Urothelium cell line (cell line): ENCODE data around the gene FAM184B.

Experiments
- DNase-seq: peaks from one replicate; pipeline ENCODE4 v3.0.0; 2011; ENCODE audit warnings: low spot score, mixed read lengths
- FAIRE-seq: peaks from 2 replicates; lab custom pipeline; 2011; peaks lifted over from hg19 to GRCh38; lab: Jason Lieb, UNC

The FAM184B gene

DNA sequence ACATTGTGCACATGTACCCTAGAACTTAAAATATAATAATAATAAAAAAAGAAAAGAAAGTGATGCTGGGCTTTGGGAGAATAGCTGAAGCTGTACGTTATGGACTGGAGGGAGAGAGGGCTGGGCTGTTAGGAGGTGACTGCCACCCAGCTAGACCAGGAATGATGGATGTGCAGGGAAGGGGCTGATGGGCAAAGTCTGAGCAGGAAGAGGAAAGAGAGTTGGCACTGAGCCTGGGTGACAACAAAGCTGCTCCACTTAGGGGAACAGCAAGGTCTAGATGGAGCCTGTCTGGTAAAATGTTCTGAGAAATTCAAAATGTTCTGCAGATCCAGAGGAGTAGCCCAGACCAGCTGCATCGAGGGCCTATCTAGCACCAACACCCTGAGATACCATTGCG is 134.7 kb downstream of the FAM184B start:
- FAIRE-seq, result no peak
- no peak for DNase-seq

DNA sequence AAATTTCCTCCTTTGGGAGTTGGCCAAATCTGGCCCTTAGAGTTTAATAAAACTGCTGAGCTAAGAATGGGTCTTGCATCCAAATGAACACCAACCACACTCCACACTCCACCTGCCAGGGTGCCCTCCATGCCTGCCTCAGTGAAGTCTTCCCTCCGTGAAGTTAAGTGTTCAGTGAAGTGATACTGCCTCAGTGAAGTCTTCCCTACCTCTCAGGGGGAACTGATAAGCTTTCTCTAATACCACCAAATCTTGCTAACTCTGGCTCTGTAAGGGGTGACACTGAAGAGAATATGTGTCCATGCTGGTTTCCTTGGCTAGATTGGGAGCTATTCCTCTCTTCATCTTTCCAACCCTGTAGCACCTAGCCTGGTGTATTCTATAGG is 139.0 kb downstream of the FAM184B start:
- DNase-seq, result no peak
- FAIRE-seq, result no peak

DNA sequence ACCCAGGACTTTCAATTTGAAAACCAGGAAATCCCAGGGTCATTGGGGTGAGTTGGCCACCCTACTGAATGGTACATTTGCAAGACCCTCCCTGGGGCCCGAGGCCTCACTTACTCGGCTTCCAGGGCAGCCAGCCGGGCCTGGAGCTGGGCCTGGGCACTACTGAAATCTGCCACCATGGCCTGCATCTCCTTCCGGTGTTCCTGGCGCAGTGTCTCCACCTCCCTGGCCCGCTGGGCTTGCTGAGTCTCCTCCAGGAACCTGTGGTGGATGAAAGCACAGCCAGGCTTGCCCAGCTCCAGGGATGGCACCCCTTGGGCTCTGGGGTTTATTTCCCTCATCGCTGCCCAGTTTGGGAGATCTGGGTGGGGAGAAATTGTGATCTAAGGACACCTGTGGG is 142.3 kb downstream of the FAM184B start:
- DNase-seq (no peak), FAIRE-seq (no peak)

DNA sequence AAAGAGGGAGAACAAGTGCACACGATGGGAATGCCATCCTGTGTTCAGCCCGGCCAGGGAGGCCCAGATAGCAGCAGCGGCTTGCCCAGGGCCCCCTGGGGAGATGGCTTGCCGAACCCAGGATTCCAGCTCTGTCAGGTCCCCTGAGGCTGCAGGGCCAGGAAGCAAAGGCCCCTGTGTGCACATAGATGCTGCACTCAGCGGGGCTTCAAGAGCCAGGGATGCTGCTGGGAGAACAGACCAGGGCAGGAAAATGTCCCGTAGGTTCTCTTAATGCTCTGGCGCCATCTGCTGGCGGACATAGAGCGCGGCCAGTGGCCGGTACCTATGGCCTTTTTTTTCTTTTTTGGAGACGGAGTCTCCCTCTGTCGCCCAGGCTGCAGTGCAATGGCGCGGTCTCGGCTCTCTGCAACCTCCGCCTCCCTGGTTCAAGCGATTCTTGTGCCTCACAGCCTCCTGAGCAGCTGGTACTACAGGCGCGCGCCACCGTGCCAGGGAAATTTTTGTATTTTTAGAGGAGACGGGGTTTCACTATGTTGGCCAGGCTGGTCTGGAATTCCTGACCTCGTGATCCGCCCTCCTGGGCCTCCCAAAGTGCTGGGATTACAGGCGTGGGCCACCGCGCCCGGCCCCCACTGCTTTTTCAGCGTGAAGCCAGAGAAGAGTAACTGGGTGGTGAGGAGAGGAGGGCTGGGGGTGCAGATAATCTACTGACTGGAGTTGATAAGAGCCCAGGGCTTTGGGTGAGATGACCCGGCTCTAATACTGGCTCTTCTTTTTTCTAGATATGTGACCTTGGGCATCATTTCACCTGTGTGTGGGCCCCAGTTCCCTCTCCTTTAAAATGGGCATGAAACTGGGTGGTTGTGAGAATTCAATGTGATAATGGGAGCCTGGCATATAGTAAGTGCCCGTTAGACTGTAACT is 144.5 kb downstream of the FAM184B start:
- FAIRE-seq (no peak), DNase-seq (peak; percentile 67)

DNA sequence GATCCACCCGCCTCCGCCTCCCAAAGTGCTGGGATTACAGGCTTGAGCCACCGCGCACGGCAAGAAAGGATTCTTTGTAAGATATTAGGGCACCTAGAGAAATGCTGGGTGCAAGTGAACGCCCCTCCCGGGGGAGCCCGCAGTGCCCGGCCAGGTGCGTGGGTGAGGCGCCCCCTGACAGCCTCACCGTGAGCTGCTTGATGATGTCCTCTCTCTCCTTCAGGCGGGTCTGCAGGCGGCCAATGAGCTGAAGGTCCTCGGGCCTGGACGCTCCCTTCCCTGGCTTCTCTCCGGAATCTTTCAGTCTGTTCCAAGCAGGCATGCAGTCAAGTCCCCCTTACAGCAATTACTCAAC is 145.1 kb downstream of the FAM184B start:
- DNase-seq (no peak), FAIRE-seq (no peak)

DNA sequence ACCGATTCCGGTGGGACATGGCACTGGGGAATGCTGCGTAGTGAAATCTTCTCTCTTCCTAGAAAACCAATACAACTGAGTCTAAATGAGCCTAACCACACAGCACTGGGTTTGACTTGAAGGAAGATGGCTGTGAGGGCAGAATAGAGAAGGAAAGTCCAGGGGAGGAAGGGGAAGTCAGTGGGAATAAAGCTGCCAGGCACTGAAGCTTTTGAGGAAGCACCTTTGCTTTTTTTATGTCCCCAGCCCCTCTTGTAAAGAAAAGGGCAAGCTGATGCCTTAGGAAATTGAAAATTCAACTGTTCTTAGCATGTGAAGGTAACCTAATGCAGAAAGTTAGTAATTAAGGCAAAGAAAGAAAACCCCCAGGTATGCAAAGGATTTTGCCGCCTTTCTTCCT is 146.4 kb downstream of the FAM184B start:
- DNase-seq (no peak), FAIRE-seq (no peak)

DNA sequence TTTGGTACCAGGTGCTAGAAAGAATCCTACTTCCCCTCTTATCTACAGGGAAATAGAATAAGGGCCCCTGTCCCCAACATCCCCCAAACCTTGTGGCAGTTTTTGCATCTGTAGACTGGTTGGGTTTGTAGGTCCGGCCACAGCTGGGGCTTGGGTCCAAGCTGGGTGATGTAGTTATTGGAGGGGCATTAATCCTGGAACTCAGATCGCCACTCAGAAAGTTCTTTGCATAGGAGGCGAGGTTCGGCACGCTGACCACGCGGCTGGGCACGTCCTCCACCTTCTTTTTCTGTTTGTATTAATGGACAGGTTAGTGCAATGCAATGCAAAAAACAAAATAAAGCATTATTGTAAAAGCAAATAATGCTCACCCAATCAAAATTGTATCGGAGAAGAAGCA is 147.8 kb downstream of the FAM184B start:
- no peak for DNase-seq
- FAIRE-seq, result no peak

DNA sequence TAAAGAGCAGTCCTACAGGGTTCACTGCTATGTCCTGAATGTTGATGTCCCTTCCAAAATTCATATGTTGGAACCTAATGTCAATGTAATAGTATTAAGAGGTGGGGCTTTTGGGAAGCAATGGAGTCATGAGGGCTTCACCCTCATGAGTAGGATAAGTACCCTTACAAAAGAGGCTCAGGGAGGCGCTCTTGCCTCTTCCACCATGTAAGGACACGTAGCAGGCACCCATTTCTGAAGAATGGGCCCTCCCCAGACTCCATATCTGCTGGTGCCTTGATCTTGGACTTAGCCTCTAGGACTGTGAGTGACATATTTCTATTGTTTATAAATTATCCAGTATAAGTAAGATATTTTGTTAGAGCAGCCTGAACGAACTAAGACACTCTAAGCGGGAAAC is 151.2 kb downstream of the FAM184B start:
- FAIRE-seq, result no peak
- DNase-seq, result no peak

DNA sequence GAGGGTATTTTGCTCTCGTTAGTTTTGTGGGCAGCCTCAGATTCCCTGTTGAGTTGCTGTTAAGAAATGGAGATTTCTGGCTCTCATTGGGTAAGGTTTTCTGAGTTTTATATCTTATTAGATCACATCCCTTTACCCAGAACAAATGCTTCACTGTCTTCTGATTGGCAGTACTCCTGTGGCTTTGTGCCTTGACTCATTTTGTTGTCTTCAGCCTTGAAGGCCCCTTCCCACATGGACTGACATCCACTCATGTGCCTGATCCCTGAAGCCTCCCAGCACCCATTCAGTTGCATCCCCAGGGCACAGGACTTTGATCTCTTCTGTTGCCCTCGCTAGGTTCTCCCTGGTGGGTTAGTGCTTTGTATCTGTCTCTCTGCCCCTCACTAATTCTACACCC is 156.6 kb downstream of the FAM184B start:
- FAIRE-seq (no peak), DNase-seq (no peak)

DNA sequence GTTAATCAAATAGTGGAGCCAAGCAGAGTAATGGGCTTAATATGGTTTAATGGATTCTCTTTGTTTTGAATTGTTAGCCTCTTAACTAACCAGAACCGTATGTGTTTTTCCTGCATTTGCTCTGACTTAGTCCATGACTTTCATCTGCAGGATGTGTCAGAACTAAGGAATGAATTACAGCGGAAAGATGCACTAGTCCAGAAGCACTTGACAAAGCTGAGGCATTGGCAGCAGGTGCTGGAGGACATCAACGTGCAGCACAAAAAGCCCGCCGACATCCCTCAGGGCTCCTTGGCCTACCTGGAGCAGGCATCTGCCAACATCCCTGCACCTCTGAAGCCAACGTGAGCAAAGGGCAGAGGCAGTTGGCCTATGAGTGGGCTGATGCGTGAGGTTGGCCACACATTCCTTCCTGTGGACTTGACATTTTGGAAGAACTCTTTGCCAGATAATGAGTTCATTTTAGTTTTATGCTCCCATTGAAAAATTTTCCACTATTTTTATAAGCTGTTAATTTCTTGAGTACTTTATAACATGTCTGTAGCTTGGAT is 157.9 kb downstream of the FAM184B start:
- no peak for DNase-seq
- FAIRE-seq, result no peak

DNA sequence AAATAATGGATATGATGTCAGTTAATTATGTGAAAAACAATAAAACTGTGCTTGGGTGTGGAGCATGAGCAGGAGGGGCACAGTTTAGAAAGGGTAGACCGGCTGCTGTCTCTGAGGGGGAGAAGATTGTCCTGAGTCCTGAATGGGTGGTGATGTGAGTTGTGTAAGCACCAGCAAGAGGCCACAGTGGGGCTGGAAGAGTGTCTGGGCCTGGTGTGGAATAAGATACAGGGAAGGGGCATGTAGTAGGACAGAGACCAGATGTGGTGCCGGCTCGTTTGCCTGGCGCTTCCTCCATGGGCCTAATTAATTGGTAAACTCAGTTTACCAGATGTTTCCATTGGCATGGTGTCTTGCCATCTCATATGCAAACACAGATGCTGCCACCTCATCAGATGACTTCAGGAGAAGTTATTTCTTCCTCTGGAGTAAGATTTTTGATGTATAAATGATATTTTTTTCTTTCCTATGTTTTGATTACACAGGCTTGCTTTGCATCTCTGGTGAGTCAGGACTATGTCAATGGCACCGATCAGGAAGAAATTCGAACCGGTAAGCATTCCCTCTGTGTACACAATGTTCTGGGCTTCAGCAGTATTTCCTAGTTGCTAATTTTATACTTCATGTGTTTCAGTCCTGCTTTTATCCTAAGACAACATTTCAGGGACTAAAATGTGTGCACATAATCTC is 161.9 kb downstream of the FAM184B start:
- DNase-seq, result no peak
- no peak for FAIRE-seq

DNA sequence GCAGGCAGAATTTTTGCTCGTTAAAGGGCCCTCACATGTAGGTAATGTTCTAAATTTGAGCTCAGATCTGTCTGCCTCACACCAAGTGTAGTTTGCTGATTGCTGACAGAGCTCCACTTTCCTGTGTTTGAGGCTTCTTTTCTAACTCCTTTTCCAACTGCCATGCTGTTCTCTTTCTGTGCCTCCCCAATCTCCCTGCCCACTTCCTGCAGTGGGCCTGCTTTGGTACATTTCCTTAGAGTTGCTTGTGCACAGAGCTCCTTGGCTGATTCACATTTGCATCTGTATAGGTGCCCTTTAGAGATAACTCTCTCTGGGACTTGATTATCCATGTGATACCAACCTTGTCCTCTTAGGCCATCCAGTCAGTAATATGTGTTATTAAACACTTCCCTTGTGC is 162.5 kb downstream of the FAM184B start:
- no peak for FAIRE-seq
- DNase-seq, result no peak

DNA sequence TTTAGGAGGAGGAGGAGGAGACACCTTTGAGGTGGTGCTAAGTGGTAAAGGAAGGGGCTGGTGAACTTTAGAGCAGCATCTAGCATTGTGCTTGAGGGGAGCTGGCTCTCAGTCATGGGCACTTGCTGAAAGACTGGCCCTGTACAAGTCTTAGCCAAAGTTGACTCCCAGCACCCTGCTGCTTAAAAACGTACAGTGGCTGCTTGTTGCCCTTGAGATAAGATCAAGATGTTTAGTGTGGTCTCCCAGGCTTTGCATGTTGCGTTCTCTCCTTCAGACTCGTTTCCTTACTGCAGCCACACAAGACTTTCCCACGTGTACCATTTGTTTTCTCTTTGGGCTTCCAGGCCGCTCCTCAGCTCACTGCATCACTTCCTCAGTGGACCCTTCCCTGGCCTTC is 165.1 kb downstream of the FAM184B start:
- DNase-seq, result no peak
- no peak for FAIRE-seq

DNA sequence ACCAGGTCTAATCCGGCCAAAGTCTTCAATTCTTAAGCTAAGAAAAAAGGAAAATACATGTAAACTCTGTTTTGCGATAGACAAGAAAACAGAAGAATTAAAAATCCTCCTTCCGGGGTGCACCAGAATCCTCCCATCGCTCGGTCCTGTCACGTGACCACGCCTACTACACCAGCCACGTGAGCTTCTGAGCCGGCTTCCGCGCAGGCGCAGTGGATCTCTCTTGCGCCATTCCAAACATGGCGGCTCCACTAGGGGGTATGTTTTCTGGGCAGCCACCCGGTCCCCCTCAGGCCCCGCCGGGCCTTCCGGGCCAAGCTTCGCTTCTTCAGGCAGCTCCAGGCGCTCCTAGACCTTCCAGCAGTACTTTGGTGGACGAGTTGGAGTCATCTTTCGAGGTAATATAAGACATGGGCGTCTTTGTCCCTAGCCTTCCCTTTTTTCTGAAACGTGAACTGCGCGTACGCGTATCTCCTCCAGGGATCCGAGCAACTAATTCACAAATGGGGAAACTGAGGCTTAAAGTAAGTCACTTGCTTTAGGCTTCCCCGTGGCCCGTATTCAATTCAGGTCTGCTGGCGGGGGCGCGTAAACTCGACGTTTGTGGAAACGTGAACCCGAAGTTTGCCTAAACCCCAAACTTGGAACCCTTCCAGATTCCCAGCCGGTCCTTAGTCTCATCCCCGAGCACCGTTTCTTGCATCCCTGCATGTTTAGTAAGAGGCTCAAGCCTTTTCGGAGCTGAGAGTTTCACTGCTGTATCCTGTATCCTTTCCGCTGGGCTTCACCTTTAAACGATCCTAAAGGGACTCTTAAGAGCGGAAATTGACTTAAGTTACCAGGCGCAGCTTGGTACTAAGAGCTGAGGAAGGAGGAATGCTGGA is 166.8 kb downstream of the FAM184B start, which contains the start of gene MED28:
Gene MED28 (plus strand): TSS at position 226 of the 884 bp plus-strand sequence. CDS start 14 bp downstream, at position 240.
- no peak for FAIRE-seq

DNA sequence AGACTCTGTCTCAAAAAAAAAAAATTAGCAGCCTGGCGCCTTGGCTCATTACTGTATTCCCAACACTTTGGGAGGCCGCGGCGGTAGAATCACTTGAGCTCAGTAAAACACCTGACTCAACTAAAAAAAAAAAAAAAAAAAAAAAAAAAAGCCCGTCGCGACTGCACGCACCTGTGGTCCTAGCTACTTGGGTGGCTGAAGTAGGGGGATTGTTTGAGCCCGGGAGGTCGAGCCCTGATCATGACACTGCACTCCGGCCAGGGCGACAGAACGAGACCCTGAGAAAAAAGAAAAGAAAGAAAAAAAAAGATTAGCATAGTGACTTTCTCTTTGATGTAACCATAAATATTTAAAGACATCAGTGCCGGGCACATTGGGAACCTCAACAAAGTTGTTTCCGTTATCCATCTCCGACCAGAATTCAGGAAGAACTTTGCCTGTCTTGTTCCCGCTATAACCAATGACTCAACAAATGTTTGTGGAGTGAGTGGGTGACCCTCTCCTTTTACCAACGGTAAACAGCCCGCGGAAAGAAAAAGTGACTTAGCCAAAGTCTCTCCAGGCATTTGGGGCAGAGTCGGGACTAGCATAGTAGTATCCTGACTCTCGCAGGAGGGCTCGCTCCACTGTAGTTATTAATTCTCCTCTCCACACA is 167.5 kb downstream of the FAM184B start:
- FAIRE-seq, result no peak
- peak; percentile 32 for DNase-seq

More for the DNA sequence above, 166.8 kb downstream of the FAM184B start, which contains the start of gene MED28:
- DNase-seq, result peak; percentile 93

DNA sequence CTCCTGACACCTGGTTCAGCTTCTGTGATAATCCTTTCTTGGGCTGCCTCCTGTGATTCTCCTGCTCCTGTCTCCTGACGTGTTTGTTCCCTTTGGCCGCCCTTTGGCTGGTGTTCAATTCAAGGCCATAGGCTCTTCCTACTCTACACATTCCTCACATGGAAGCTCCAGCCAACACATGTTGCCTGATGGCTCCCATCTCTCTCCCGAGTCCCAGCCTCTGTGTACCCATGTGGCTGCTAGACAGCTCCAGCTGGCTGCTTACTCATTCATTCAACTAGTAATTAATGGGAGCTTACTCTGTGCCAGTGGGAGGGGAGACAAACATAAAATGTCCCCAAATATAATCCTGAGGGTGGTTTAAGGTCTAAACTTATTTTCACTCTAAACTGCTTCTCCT is 176.2 kb downstream of the FAM184B start:
- no peak for DNase-seq
- FAIRE-seq, result no peak

DNA sequence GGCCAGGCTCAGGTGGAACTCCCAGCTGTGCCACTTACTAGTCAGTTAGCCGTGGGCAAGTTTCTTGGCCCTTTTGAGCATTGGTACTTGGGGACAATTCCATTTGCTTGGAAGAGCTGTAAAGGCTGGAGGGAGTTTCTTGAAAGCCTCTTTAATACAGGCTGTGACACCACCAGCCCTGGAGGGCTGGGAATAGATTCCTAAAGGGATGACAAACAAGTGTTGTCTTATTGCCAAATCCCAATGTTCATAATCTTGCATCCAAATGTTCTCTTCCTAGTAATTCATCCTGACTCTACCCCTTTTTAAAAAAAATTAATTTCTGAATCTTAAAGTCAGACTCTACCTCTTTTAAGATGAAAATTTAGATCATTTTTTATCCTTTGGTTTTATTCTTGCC is 181.6 kb downstream of the FAM184B start:
- DNase-seq (no peak), FAIRE-seq (no peak)

DNA sequence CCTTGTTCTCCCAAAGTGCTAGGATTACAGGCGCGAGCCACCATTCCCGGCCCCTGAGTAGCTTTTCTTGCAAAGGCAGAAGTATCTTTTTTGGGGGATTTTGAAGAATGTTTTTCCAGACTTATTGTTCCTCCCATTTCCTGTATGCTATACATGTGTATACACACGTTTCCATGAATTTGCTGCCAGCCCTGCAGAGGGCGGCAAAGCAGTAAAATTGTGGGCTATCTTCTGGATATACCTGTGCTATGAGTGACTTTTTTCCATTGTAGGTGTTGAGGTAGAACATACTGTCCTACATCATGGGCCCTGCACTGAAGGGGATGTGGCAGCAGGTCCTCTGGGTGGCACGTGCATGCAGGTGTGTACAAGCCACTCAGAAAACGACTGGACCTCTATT is 183.9 kb downstream of the FAM184B start:
- FAIRE-seq (no peak), DNase-seq (peak; percentile 5)

DNA sequence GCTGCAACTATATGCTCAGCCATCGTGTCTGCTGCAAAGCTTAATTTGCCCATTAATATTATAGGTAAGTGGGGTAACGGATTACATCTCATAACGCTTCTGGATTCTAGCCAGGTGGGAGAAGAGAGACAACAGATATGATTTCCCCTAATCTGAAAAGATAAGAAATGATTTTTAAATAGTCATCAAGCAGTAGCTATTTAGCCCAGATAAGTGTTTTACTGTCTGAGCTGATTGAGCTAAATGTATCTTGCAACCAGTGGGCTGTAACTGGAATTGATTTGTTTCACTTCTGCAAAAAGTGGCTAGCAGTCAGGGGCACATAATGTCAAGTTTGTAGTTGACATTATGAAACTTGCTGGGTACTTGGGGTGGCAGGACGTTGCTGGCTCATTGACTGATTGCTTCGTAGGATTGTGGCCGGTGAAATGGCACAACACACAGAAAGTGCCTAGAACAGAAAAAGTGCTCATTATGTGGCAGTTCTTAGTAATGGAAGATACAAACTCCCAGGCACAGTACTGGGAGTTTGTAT is 185.9 kb downstream of the FAM184B start:
- FAIRE-seq, result no peak
- DNase-seq, result no peak

DNA sequence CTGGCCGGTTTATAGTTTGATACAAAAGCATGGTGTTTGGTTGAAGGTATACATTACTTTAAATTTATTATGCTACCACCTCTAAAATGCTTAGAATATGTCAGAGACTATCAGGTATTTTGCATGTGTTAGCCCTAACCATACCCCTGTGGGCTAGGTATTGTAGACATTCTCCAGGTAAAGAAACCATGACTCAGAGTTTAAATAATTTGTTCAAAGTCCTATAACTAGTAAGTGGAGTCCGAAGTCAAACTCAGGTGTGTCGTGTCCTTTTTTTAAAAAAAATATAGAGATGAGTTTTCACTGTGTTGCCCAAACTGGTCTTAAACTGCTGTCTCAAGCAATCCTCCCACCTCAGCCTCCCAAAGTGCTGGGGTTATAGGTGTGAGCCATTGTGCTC is 192.1 kb downstream of the FAM184B start:
- no peak for FAIRE-seq
- no peak for DNase-seq
